ENCODE data around the gene CLEC12A.

DNA sequence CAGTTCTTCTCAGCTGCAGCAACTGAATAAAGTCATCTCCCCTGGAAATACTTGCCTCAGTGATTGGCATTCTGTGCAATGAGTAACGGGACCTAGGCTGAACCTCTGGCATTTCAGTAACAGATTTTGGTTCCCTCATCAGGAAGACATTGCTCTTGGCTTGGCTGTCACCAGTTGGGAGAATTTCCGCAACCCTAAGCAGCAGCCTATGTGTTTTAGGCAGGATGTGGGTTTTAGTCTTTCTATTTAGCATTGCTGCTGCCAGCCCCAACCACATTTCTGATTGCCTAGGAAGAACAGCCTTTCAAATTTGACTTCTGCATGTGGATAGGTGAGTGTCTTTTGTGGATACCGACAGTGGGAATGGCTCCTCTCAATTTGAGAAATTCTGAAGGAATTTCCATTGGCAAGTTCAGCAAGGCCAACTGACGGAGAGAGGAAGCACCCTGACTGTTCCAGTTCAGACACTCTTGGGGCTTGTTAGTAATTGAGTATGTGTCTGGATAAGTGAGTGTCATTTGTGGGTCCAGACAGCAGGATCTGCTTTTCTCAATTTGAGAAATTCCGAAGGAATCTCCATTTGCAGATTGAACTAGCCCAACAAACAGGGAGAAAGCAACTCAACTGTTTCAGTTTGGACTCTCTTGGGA, 20.1 kb upstream of the CLEC12A start:
- no peak for TF ChIP-seq POLR2A (IDR thresholded peaks at IDR 0.05)
- TF ChIP-seq, protein P1, sequence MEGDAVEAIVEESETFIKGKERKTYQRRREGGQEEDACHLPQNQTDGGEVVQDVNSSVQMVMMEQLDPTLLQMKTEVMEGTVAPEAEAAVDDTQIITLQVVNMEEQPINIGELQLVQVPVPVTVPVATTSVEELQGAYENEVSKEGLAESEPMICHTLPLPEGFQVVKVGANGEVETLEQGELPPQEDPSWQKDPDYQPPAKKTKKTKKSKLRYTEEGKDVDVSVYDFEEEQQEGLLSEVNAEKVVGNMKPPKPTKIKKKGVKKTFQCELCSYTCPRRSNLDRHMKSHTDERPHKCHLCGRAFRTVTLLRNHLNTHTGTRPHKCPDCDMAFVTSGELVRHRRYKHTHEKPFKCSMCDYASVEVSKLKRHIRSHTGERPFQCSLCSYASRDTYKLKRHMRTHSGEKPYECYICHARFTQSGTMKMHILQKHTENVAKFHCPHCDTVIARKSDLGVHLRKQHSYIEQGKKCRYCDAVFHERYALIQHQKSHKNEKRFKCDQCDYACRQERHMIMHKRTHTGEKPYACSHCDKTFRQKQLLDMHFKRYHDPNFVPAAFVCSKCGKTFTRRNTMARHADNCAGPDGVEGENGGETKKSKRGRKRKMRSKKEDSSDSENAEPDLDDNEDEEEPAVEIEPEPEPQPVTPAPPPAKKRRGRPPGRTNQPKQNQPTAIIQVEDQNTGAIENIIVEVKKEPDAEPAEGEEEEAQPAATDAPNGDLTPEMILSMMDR (IDR thresholded peaks at IDR 0.05) = no peak

Measured in adrenal gland (tissue), 5 donors.